Esophagus muscularis mucosa (tissue), 4 donors: ENCODE measurements around the gene CRYGD. TPM values are rescaled to one million over a fixed set of nuclear protein-coding genes. Genes with fewer than 3 reads are reported as not detected.
"Not testable (repeated sequence)": the region's sequence is repeated elsewhere in the genome, so short reads cannot be mapped to it uniquely, and the experiment has no call there.

ENCODE experiments used
- DNase-seq: peaks from one replicate; pipeline ENCODE4 v3.0.0-alpha.2; 2017; ENCODE audit errors: extremely low spot score
- H3K27ac ChIP-seq, 4 donors: fragments of 200-600 bp; sonication (generic); replicated peaks in 1 of 4; 1 replicate in 3 of 4; 2 replicates in 1 of 4; pipeline ENCODE4 v1.5.1; 2016 to 2019; ENCODE audit warnings: mild to moderate bottlenecking in 1 of 4
- H3K27me3 ChIP-seq, 4 donors: fragments of 200-600 bp; sonication (generic); one replicate each; pipeline versions ENCODE4 v1.5.1 to v1.6.0; 2016 to 2019
- H3K36me3 ChIP-seq, 4 donors: fragments of 200-600 bp; sonication (generic); one replicate each; pipeline ENCODE4 v1.5.1; 2016 to 2019
- H3K4me1 ChIP-seq, 4 donors: fragments of 200-600 bp; sonication (generic); one replicate each; pipeline ENCODE4 v1.5.1; 2016 to 2019
- H3K4me3 ChIP-seq, 4 donors: fragments of 200-600 bp; sonication (generic); 1 replicate in 2 of 4; 2 replicates in 2 of 4; pipeline ENCODE4 v1.5.1; 2016 to 2019; ENCODE audit warnings: mild to moderate bottlenecking in 4 of 4, moderate library complexity in 1 of 4
- H3K9me3 ChIP-seq, 4 donors: fragments of 200-600 bp; sonication (generic); 1 replicate in 3 of 4; 2 replicates in 1 of 4; pipeline ENCODE4 v1.5.1; 2016 to 2019
- EP300 ChIP-seq: sonication (generic); formaldehyde crosslinking; IDR thresholded peaks from one replicate; pipeline ENCODE4 v1.6.1; 2017; ENCODE audit warnings: antibody characterized with exemption
- POLR2A ChIP-seq: fragments of 450-650 bp; IDR thresholded peaks from one replicate; pipeline ENCODE4 v1.6.1; 2017; ENCODE audit warnings: antibody characterized with exemption, moderate library complexity, mild to moderate bottlenecking, low read depth
- POLR2AphosphoS5 ChIP-seq, 2 donors: sonication (generic); formaldehyde crosslinking; IDR thresholded peaks; one replicate each; pipeline ENCODE4 v1.6.1; 2017; ENCODE audit warnings: antibody characterized with exemption in 2 of 2
- WGBS: methylation state at CpG from one replicate; pipeline ENCODE4 v1.1.5; 2018; 5-methylcytosine and 5-hydroxymethylcytosine counted together
- intact Hi-C: fragments of 100-400 bp; cut with DNase I; formaldehyde crosslinking; loops from one replicate; pipeline ENCODE4 v1.15.1; 2023
- total RNA-seq, 4 donors: library from RNA; depleted of rRNA; stranded (reverse); fragments of >200 nt; gene quantifications; one replicate each; pipeline versions ENCODE4 v1.1.0 to v1.2.1, GENCODE V29; 2016
- TF ChIP-seq, protein P1 (sequence below), 3 experiments: fragments of 200-600 bp in 2 of 3; fragments of 450-650 bp in 1 of 3; sonication (generic) in 2 of 3; IDR thresholded peaks; one replicate each; pipeline ENCODE4 v1.5.1; 2017 to 2019; ENCODE audit warnings: antibody characterized with exemption in 3 of 3, mild to moderate bottlenecking in 2 of 3, moderate library complexity in 1 of 3

CRYGD gene
- total RNA-seq, 4 donors from 2014 or later, result not detected

DNA sequence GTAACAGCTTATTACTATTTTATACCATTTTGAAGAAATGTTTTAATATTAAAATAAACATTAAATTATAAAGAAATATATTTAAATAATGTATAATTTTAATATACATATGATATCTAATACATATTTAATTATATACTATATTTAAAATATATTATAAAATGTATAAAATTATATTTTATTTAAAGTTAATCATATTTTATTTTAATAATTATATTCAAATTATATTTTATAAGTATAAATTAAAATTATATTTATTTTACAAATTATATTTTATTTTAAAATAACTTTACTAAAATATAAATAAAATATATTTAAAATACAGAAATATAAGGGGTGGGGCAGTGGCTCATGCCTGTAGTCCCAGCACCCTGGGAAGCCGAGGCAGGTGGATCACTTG lies 2.1 kb downstream of the CRYGD start:
- DNase-seq, result no peak
- TF ChIP-seq, protein P1, sequence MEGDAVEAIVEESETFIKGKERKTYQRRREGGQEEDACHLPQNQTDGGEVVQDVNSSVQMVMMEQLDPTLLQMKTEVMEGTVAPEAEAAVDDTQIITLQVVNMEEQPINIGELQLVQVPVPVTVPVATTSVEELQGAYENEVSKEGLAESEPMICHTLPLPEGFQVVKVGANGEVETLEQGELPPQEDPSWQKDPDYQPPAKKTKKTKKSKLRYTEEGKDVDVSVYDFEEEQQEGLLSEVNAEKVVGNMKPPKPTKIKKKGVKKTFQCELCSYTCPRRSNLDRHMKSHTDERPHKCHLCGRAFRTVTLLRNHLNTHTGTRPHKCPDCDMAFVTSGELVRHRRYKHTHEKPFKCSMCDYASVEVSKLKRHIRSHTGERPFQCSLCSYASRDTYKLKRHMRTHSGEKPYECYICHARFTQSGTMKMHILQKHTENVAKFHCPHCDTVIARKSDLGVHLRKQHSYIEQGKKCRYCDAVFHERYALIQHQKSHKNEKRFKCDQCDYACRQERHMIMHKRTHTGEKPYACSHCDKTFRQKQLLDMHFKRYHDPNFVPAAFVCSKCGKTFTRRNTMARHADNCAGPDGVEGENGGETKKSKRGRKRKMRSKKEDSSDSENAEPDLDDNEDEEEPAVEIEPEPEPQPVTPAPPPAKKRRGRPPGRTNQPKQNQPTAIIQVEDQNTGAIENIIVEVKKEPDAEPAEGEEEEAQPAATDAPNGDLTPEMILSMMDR (IDR thresholded peaks at IDR 0.05), result no peak
- TF ChIP-seq EP300, result no peak
- no peak for TF ChIP-seq POLR2AphosphoS5 (IDR thresholded peaks at IDR 0.05)
- TF ChIP-seq POLR2A, result no peak
- 100% methylated on average over 1 of the region's 1 CpG for WGBS
- Histone ChIP-seq H3K27ac (no peak overlapping the region), H3K27me3 (peaks cover 0 to 25% (median 2%) of the 10 kb centered on the region in 4 donors), H3K4me1 (peaks cover 5 to 8% (median 7%) of the 10 kb centered on the region in 4 donors), H3K4me3 (no peak overlapping the region), H3K36me3 (no peaks in the 10 kb centered on the region), H3K9me3 (no peaks in the 10 kb centered on the region)
- intact Hi-C loops, result no loop called here

DNA sequence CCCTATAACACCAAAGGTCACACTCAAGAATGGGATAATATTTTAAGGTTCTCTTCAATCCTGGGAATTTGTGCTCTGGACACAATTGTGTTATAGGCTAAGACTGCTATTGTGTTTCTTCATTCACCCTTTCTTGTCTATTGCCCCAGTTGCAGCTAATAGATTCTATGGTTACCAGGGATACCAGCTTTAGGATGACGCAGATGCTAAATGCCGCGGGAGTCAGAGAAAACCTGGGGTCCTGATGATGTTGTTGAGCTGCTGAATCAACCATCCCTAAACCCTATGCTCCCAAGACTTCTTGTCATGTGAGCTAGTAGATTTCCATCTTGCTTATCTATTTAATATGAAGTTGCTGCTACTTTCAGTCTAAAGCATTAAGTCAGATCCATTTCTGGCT lies 5.4 kb downstream of the CRYGD start:
- Histone ChIP-seq H3K9me3 (no peaks in the 10 kb centered on the region), H3K27me3 (peaks cover 0 to 6% (median 0%) of the 10 kb centered on the region in 4 donors), H3K27ac (no peak overlapping the region), H3K4me3 (no peak overlapping the region), H3K4me1 (peaks cover 0 to under 1% (median under 1%) of the 10 kb centered on the region in 4 donors), H3K36me3 (no peaks in the 10 kb centered on the region)
- TF ChIP-seq POLR2AphosphoS5 (IDR thresholded peaks at IDR 0.05) (no peak), EP300 (no peak), POLR2A (no peak)
- TF ChIP-seq, protein P1 (IDR thresholded peaks at IDR 0.05), result no peak
- 97% methylated on average over 3 of the region's 3 CpGs for WGBS
- intact Hi-C loops, result no loop called here
- DNase-seq, result no peak

DNA sequence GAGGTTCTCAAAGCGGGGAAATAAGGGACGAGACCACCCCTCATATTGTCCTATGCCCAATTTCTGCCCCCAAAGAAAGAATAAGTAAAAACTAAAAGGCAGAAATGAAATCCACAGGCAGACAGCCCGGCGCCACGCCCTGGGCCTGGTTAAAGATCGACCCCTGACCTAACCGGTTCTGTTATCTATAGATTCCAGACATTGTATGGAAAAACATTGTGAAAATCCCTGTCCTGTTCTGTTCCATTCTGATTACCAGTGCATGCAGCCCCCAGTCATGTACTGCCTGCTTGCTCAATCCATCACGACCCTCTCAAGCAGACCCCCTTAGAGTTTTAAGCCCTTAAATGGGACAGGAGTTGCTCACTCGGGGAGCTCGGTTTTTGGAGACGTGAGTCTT lies 6.9 kb downstream of the CRYGD start:
- WGBS, result 93% methylated on average over 11 of the region's 11 CpGs
- H3K4me3 ChIP-seq, intact Hi-C loops, H3K9me3 ChIP-seq, H3K36me3 ChIP-seq, DNase-seq, H3K4me1 ChIP-seq, H3K27ac ChIP-seq: not testable (repeated sequence)
- H3K27me3 ChIP-seq, result peaks cover 0 to 13% (median 3%) of the 10 kb centered on the region in 4 donors

DNA sequence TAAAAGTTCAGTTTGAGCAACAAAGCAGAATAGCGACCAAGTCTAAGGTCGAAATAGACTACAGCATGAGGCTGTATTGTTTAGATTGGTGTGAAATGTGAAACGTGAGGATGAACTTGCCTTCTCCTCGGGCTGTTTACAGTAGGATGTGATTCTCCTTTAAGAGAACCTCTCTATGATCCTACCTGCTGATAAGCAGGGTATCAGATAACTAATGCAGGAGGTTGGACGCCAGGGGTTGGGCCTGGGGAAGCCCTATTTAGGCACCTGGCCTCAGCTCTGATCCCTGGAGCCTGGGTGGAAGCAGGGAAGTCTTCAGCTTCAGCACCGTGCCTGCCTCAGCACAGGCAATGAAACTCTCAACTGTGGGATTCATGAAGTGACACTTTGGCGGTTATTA lies 11.4 kb downstream of the CRYGD start:
- no peak for TF ChIP-seq POLR2AphosphoS5 (IDR thresholded peaks at IDR 0.05)
- TF ChIP-seq, protein P1 (IDR thresholded peaks at IDR 0.05), result no peak
- TF ChIP-seq POLR2A, result no peak
- no peak for TF ChIP-seq EP300
- WGBS, result 68% methylated on average over 7 of the region's 7 CpGs
- H3K27me3 ChIP-seq, result peaks cover 0 to 23% (median 4%) of the 10 kb centered on the region in 4 donors
- H3K9me3 ChIP-seq, result no peaks in the 10 kb centered on the region
- H3K36me3 ChIP-seq, result no peaks in the 10 kb centered on the region
- no peak for DNase-seq
- H3K27ac ChIP-seq, result no peak overlapping the region
- H3K4me3 ChIP-seq, result no peak overlapping the region
- H3K4me1 ChIP-seq, result peaks cover 0 to 7% (median 6%) of the 10 kb centered on the region in 4 donors
- intact Hi-C loops, result no loop called here

DNA sequence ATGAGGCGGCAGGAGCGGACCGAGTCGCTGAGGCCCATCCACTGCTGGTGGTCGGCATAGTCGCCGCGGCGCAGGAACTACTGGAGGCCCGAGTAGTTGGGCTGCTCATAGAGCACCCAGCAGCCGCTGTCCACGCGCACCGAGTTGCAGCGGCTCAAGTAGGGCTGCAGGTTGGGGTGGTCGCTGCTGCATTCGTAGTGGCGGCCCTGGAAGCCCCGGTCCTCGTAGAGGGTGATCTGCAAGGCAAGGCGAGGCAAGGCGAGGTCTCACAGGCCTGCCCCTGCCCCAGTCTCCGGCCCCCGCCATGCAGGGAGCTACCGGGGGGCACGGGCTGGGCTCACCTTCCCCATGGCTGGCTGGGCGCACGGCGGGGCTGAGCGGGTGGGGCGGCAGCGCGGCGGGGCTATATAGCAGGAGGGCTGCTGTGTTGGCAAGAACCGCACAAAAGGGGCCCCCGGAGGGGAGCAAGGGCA lies 12.0 kb downstream of the CRYGD start:
- 14% methylated on average over 22 of the region's 36 CpGs for WGBS
- H3K9me3 ChIP-seq, H3K27ac ChIP-seq, intact Hi-C loops, DNase-seq, H3K4me1 ChIP-seq, H3K36me3 ChIP-seq: not testable (repeated sequence)
- peaks cover 0 to 23% (median 4%) of the 10 kb centered on the region in 4 donors for H3K27me3 ChIP-seq
- H3K4me3 ChIP-seq, result peak overlapping the region in 2 of 4 donors; percentile 18 to 25

DNA sequence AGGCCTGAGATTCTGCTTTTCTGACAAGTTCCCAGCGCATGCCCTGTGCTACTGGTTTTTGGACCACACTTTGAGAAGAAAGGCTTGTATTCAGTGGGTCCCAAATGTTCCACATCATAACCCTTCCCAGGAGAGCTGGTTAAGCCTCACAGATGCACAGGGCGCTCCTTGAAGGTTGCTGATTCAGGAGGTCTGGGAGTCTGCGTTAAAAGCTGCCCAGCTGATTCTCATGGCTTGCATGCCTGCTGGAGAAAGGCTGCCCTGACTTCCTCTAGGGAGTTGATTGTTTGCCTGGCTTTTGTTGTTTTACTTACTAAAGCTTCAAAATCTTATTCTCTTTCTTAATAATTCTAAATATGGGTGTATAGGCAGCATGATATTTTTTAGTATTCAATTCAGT lies 20.7 kb downstream of the CRYGD start:
- intact Hi-C loops, result no loop called here
- 89% methylated on average over 3 of the region's 3 CpGs for WGBS
- Histone ChIP-seq H3K27ac (no peak overlapping the region), H3K27me3 (peaks cover 0 to 4% (median 0%) of the 10 kb centered on the region in 4 donors), H3K36me3 (no peaks in the 10 kb centered on the region), H3K9me3 (no peaks in the 10 kb centered on the region), H3K4me3 (no peak overlapping the region), H3K4me1 (peaks cover 0 to 9% (median 2%) of the 10 kb centered on the region in 4 donors)
- TF ChIP-seq POLR2AphosphoS5 (IDR thresholded peaks at IDR 0.05), result no peak
- TF ChIP-seq, protein P1 (IDR thresholded peaks at IDR 0.05), result no peak
- no peak for TF ChIP-seq POLR2A
- TF ChIP-seq EP300, result no peak
- no peak for DNase-seq
